ENCODE measurements around the gene RHOH.
"Not testable (repeated sequence)": the region's sequence is repeated elsewhere in the genome, so short reads cannot be mapped to it uniquely, and the experiment has no call there.

RHOH gene

DNA sequence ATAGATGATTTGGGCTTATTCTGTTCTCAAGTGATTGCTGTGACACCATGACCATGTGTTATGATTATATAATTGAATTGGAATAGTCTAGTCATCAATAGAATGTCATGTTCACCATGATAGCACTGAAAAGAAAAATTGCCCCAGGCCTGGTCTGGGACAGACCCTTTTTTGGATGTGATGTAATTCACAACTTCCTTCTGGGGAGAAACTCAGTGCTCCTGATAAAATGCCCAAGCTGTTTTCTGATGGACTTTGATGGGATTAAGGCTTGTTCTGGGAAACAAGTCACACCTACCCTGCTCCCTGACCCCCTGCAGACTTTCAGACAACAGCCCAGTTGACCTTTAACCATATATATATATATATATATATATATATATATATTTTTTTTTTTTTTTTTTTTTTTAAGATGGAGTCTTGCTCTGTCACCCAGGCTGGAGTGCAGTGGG is 65.3 kb downstream of the RHOH start:
- no peak for DNase-seq (ENCODE audit: low spot score)

DNA sequence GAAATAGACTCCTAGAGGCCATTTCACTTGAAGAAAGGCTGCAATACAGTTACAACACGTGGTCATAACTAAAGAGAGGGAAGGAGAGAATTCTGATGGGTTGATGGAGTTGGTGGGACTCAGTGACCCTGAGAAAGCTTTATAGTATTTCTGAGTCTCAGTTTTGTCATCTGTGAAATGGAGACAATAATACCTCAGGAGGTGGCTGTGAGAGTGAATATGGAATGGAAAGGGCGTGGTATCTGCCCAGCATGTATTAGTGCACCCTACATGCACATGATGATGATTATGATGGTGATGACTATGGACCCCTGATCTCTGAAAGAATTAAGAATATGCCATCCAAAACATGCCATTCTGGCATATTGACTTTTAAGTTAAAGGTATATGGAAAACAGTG is 66.0 kb downstream of the RHOH start:
- DNase-seq (ENCODE audit: low spot score) = no peak

DNA sequence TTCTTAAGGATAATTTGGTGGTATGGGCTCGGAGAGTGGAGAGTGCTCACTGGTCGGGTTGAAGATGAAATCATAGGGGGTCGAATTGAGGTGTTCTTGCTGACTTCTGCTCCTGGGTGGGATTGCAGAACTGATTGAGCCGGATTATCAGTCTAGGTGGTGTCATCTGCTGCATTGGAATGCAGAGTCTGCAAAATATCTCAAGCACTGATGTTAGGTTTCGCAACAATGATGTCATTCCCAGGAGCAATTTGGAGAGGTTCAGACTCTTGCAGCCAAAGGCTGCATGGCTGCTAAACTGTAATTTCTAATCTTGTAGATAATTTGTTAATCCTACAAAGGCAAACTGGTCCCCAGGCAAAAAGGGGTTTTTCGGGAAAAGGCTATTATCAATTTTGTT is 67.7 kb downstream of the RHOH start:
- no peak for DNase-seq (ENCODE audit: low spot score)

DNA sequence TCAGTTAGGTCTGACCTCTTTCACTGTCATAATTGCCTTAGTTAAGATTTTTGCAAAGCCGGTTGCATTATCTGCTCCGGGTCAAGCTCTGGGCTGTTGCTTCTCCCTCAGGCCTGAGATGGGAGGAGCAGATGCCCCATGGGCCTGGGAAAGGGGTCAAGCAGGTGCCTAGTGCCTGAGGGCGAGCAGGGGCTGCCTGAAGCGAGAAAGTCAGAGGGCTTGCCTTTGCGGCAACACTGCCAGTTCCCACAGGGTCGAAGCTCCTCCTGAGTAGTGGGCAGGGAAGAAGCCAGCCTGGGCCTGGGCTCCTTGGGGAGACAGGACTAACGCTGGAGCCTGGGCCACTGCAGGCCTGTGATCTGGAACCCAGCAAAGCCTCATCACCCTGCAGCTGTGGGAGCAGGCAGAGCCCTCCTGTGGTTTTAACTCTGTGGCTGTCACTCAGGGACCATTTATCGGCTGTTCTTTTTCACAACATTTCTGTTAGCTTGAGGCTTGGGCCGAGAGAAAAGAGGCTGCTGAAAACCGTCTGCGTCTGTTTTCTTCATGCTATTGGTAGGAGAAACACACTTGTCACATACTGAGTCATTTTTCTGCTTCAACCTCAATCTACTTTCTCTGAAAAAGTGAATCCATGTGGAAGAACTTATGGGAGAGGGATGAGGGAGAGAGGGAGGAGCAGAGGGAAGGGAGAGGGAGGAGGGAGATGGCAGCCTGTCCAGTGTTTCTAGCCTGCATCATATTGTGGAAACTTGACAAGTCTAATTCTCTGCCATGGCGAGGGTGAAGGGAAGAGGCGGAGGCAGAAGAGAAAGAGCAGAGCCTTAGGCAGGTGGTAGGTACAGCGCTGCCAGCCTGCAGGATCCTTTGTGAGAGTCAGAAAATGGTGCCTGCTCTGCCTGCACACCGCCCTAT is 68.4 kb downstream of the RHOH start:
- no peak for DNase-seq (ENCODE audit: low spot score)

DNA sequence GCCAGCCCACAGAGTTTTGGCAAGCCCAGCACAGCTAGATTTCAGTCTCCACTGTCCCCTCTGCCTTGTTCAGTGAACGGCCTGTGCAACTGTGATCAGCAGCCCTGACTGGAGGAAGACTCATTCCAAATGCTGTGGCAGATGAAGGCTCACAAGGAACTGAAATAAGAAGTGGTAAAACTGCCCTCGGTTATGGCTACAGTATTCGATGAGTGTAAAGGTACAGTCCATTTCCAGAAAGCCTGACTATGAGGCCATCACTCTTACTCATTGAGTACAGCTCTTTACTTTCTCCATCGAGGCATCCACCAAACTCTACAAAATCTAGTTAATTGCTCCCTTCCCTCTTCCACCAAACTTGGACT is 69.1 kb downstream of the RHOH start:
- no peak for DNase-seq (ENCODE audit: low spot score)

DNA sequence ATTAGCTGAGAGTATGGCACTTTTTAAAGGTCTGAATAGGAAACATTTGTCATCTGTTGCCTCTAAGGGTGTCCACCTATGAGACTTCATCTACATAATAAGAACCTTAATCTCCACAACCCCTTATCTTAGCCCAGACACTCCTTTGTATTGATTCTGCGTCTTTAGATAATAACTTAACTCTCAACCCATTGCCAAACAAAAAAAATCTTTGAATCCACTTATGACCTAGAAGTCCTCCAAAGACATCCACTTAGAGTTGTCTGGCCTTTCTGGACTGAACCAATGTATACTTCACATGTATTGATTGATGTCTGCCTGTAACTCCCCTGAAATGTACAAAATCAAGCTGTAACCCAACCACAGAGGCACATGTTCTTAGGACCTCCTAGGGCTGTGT is 72.3 kb downstream of the RHOH start:
- DNase-seq (ENCODE audit: low spot score) = no peak

DNA sequence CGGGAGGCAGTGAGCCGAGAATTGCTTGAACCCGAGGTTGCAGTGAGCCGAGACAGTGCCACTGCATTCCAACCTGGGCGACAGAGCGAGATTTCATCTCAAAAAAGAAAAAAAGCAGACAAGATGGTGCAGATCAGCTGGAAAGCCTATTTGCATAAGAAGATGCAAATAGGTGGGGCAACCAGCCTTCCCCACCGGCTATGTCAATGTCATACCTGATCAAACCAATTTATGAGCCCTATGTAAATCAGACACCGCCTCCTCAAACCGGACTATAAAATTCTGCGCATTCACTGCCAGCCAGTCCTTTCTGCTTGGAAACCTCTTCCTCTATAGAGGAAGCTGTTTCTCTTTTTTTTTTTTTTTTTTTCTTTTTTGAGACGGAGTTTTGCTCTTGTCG is 73.8 kb downstream of the RHOH start:
- no peak for DNase-seq (ENCODE audit: low spot score)

DNA sequence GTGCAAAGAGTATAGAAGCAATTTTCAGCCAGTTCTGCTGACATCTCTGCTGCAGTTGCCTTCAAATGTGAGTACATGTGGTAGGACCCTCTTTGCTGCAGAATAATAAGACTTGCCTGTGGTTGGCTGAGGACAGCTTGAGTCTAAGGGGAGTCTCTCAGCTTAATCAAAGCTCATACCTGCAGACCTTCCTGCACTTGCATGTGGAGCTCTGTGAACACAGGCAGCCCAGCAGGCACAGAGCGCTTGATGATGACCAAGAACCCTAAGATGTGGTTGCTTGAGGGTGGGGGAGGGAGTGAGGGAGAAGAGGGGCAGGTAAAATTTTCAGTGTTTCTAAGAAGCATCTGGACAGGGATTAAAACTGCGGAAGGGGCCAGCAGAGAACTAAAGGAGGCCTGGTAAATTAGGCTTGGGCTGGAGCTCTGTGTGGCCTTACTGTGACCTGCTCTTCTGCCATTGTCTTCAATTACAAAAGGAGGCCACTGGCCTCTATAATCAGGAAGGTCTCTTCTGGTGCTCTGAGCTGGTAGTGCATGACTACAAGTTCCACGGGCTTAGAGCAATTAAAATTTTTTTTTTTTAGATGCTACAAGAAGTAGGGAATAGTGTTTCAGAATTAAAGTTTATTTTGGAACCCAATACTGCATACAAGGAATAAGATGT is 78.4 kb downstream of the RHOH start:
- DNase-seq (ENCODE audit: low spot score) = no peak

DNA sequence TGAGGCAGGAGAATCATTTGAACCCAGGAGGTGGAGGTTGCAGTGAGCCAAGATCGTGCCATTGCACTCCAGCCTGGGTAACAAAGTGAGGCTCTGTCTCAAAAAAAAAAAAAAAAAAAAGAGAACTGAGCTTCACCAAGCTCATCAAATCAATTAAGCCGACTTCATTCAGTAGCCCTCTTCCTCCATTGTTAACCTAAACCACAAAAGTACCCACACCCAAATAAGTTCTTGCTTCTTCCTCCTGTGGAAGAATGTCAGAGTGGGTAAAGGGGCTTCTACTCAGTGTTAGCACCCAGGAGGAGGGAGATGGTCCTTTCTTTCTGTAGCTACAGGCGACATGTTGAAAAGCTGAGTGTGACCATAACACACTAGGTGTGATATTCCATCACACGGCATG is 79.7 kb downstream of the RHOH start:
- no peak for DNase-seq (ENCODE audit: low spot score)

DNA sequence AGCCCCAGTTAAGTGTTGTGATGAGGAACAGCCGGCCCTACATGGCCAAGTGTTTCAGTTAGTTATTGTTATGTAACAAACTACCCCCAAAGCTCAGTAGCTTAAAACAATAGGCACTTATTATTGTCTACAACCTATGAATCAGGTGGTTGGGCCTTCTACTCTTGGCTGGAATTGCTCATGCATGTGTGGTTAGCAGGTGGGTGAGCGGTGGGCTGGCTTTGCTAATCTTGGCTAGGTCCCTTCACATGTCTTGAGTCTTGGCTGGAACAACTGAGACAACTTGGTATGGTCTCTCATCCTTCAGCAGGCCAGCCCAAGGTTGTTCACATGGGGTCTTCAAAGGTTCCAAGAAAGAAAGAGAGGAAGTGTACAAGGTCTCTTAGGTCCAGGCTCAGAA is 83.8 kb downstream of the RHOH start:
- DNase-seq (ENCODE audit: low spot score) = no peak

DNA sequence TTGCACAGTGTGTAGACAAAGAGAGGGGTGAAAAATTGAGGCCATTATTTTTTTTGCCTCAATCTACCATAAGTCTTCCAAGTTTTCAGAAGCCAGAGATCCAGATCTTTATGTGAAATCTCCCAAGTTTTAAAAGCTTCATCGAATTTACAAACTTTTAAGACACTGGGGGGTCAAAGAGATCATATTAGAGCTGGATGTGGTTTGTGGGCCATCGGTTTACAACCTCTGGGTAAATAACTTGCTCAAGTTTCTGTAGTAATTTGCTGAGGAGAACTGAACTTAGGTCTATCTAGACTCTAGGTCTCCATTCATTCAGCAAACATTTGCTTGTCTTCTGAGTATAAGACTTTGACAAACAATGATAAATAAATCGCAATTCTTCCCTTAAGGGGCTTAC is 84.3 kb downstream of the RHOH start:
- DNase-seq (ENCODE audit: low spot score) = no peak

DNA sequence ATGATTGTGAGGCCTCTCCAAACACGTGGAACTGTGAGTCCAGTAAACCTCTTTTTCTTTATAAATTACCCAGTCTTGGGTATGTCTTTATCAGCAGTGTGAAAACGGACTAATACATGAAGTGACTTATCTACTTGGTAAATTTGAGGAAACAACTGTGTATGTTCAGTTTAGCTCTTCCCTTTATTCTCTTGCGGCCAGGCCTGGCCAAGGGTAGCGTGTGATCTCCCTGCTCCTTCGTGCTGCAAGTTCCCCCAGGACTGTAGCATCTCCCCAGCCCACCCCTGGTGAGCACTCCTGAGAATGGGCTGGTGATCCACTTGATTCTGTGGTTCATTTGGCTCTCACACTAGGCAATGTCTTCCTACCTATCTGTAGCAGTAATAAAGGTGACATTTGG is 85.1 kb downstream of the RHOH start:
- DNase-seq (ENCODE audit: low spot score) = no peak

DNA sequence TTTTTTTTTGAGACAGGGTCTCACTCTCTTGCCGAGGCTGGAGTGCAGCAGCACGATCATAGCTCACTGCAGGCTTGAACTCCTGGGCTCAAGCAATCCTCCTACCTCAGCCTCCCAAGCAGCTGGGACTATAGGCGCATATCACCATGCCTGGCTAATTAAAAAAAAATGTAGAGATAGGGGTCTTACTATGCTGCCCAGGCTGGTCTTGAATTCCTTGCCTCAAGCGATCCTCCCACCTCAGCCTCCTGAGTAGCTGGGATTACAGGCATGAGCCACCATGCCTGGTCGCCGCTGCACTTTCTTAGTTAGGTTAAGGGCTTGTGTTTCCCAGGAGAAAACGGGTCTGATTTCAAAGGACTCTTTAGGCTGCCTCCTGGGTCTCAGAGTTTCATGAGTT is 86.0 kb downstream of the RHOH start:
- DNase-seq (ENCODE audit: low spot score) = not testable (repeated sequence)

DNA sequence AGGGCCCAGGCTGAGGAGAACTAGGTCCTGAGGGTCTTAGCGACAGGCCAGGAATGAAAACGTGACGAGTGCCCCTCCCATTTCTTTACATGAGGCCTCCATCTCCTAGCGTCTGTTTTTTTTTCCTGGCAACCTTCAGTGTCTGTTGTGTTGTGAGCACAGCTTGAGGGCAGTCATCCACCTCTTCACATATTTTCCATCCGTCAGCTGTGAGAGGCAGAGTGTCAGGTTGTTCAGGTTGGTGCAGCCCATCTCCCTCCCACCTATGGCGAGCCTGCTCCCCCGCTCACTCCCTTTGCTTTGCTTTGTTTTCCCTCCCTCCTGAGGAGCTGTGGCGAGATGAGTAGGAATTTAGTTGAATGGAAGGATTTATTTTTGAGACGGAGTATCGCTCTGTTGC is 86.6 kb downstream of the RHOH start:
- no peak for DNase-seq (ENCODE audit: low spot score)

DNA sequence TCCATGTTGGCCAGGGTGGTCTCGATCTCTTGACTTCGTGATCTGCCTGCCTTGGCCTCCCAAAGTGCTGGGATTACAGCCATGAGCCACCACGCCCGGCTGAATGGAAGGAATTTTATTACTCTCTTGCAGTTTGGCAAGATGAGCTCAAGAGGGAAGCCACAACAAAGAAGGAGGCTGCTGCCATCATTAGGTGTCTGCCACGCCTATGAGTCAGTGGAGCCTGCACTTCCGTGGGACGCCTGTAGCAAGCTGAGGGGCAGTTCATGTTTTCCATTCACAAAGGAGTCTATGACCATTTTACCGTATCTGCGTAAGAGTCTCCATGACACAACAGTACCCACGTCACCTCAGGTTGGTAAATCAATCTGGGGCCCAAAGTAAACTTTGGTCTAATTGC is 87.1 kb downstream of the RHOH start:
- DNase-seq (ENCODE audit: low spot score) = no peak

DNA sequence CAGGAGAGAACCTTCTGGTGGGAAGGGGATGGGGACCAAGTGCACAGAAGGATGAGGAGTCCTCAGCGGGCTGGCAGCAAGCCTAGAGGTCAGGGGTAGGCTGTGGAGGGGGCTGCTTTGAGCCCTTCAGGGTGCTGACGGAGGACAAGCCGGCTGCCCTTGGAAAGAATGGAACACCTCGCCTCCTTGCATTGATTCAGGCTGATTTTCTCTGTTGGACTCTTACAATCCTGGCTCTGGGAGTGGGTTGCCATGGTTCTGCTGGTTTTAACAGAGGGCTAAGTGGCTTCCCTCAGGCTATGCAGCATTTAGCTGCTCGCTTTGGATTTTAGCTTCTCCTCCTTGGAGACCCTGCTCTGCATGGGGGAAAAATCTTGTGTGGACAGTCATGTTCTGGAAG is 88.9 kb downstream of the RHOH start:
- DNase-seq (ENCODE audit: low spot score) = no peak

DNA sequence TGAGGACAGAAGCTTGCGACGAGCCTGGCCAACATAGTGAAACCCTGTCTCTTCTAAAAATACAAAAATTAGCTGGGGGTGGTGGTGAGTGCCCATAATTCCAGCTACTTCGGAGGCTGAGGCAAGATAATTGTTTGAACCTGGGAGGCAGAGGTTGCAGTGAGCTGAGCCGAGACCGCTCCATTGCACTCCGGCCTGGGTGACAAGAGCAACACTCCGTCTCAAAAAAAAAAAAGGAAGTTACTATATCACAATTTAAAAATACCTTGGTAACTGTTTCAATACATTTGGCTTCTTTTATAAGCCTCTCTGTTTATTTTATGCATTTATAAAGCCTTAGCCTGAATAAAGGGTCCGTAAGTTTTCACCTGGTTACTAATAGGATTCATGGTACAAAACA is 91.7 kb downstream of the RHOH start:
- DNase-seq (ENCODE audit: low spot score) = no peak

DNA sequence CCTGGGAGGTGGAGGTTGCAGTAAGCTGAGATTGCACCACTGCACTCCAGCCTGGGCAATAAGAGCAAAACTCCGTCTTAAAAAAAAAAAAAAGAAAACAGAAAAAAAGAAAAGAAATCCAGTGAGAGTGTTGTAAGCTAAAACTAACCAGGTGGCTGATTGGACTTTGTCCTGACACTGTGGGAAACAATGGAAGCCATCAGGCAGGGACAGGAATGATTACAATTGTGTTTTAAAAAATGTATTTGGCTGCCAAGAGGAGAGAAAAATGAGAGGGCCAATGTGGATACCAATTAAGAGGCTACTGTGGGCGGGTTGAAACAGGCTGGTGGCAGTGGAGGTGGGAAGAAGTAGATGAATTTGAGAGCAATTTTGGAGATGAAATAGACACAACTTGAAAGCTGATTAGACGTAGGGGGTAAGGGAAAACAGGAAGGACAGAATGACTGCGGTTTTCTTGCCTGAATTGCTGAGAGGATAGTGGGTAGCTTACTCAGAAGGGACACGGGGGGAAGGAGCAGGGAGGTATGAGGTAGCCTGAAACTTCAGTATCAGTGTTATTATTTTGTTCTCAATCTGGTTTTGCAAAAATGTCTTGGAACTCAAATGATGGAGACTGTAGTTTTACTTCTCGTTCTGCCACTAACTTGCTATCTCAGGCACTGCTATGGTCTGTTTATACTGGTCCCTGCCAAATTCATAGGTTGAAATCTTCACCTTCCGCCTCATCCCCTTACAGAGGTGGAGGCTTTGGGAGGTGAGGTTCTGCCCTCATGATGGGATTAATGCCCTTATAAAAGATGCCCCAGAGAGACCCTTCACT is 92.7 kb downstream of the RHOH start:
- DNase-seq (ENCODE audit: low spot score) = no peak

DNA sequence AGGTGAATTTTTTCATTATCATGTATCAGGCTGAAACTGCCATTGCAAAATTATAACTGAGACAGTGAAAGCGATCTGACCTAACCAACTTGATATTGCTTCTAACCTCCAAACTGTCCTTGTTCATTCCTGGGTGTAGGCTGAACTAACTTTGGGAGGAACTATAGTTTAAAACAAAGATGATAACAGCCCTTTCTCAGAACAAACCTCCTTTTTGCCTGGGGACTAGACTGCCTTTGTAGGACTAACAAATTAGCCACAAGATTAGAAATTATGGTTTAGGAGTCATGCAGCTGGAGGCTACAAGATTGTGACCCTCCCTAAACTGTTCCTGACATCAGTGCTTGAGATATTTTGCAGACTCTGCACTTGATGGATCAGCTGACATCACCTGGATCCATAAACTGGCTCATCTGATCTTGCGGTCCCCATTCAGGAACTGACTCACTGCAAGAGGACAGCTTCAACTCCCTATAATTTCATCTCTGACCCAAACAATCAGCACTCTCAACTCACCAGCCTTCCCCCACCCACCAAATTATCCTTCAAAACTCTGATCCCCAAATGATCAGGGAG is 93.9 kb downstream of the RHOH start:
- DNase-seq (ENCODE audit: low spot score) = not testable (repeated sequence)

DNA sequence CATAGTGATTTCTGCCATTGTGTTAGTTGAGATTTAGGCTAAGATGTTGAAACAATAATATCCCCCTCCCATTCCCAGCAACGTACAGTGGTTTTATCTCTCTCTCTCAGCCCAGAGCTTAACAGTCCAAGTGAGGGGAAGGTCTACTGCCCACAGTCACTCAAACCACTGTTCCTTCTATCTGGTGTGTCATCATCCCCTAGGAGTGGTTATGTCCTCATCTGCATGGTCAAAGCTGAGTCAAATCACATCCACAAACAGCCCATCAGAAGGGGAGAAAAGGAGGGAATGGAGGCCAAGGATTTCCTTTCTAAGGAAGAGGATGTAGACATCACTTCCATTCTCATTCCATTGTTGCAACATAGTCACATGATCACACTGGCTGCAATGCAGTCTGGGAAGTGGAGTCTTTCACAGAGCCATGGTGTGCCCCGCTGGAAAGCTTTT is 95.5 kb downstream of the RHOH start:
- no peak for DNase-seq (ENCODE audit: low spot score)

DNA sequence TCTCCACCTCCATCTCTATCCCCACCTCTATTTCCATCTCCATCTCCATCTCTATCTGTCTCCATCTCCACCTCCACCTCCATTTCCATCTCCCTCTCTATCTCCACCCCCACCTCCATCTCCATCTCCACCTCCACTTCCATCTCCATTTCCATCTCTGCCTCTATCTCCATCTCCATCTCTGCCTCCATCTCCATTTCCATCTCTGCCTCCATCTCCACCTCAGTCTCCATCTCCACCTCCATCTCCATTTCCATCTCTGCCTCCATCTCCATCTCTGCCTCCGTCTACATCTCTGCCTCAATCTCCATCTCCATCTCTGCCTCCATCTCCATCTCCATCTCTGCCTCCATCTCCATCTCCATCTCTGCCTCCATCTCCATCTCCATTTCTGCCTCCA is 97.5 kb downstream of the RHOH start:
- DNase-seq (ENCODE audit: low spot score) = no peak

DNA sequence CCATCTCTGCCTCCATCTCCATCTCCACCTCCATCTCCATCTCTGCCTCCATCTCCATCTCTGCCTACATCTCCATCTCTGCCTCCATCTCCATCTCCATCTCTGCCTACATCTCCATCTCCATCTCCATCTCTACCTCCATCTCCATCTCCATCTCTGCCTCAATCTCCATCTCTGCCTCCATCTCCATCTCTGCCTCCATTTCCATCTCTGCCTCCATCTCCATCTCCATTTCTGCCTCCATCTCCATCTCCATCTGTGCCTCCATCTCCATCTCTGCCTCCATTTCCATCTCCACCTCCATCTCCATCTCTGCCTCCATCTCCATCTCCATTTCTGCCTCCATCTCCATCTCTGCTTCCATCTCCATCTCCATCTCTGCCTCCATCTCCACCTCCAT is 98.2 kb downstream of the RHOH start:
- not testable (repeated sequence) for DNase-seq (ENCODE audit: low spot score)

Data from hepatic stellate cell (primary cell).